Suprapubic skin (tissue), 4 donors: ENCODE results near the gene SPOCK1. TPM values are rescaled to one million over a fixed set of nuclear protein-coding genes. Genes with fewer than 3 reads are reported as not detected.

Source experiments
- DNase-seq, 2 donors: peaks; one replicate each; pipeline ENCODE4 v3.0.0-alpha.2; 2019; ENCODE audit warnings: low spot score in 2 of 2
- H3K27ac ChIP-seq: fragments of 200-600 bp; sonication (generic); one replicate; pipeline ENCODE4 v1.5.1; 2019
- H3K27me3 ChIP-seq: fragments of 200-600 bp; sonication (generic); one replicate; pipeline ENCODE4 v1.5.1; 2019
- H3K36me3 ChIP-seq: fragments of 200-600 bp; sonication (generic); one replicate; pipeline ENCODE4 v1.5.1; 2019
- H3K4me1 ChIP-seq: fragments of 200-600 bp; sonication (generic); one replicate; pipeline ENCODE4 v1.5.1; 2019
- H3K4me3 ChIP-seq: fragments of 200-600 bp; sonication (generic); one replicate; pipeline ENCODE4 v1.5.1; 2019; ENCODE audit warnings: mild to moderate bottlenecking
- H3K9me3 ChIP-seq: fragments of 200-600 bp; sonication (generic); one replicate; pipeline ENCODE4 v1.5.1; 2019
- EP300 ChIP-seq: sonication (generic); formaldehyde crosslinking; IDR thresholded peaks from one replicate; pipeline ENCODE4 v1.6.1; 2017; ENCODE audit warnings: antibody characterized with exemption
- POLR2A ChIP-seq, 2 donors: fragments of 450-650 bp; IDR thresholded peaks; one replicate each; pipeline ENCODE4 v1.6.1; 2017; ENCODE audit warnings: antibody characterized with exemption in 2 of 2, mild to moderate bottlenecking in 2 of 2, moderate library complexity in 2 of 2
- POLR2AphosphoS5 ChIP-seq, 3 donors: sonication (generic); formaldehyde crosslinking; IDR thresholded peaks; one replicate each; pipeline ENCODE4 v1.6.1; 2017; ENCODE audit warnings: antibody characterized with exemption in 3 of 3
- WGBS: methylation state at CpG from one replicate; pipeline ENCODE4 v1.1.5; 2018; 5-methylcytosine and 5-hydroxymethylcytosine counted together
- total RNA-seq, 4 donors: library from RNA; depleted of rRNA; stranded (reverse); fragments of >200 nt; gene quantifications; one replicate each; pipeline ENCODE4 v1.1.0, GENCODE V29; 2016
- TF ChIP-seq, protein P1 (sequence below), 2 donors: fragments of 200-600 bp in 1 of 2; fragments of 450-650 bp in 1 of 2; sonication (generic) in 1 of 2; IDR thresholded peaks; one replicate each; pipeline ENCODE4 v1.5.1; 2016 to 2019; ENCODE audit warnings: antibody characterized with exemption in 2 of 2, mild to moderate bottlenecking in 1 of 2, moderate library complexity in 1 of 2

SPOCK1 gene
- total RNA-seq, 4 donors from 2014 or later: 3.9 to 11.6 (median 5.4) TPM

DNA sequence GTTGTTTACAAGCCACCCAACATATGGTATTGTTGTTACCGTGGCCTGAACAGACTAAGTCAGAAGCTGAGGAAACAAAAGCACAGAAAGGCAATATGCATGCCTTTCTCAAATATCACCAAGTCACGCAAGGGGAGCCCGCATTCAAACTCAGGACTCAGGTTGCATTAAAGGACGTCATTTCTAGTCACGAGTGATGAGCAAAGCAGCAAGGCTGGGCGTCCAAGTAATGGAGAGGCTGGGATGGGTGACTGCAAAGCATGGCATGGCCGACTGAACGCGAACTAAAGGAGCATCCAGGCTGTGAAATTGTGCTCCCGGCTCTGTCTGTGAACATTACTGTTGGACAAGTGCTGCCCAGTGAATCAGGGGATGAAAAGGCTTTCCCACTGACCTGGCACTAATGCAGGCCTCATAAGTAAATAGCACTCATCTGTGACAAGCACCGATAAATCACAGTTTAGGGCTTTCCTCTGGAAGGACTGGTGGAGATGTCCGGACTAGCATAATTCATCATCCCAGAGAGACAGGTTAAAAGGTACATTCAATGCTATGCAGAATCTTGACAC, 202.8 kb downstream of the SPOCK1 start:
- DNase-seq: no peak
- Histone ChIP-seq H3K27ac (no peak overlapping the region), H3K36me3 (no peaks in the 10 kb centered on the region), H3K4me1 (peaks cover 3% of the 10 kb centered on the region), H3K4me3 (no peak overlapping the region), H3K27me3 (peaks cover 3% of the 10 kb centered on the region), H3K9me3 (no peaks in the 10 kb centered on the region)
- TF ChIP-seq POLR2A (IDR thresholded peaks at IDR 0.05): no peak
- TF ChIP-seq, protein P1, sequence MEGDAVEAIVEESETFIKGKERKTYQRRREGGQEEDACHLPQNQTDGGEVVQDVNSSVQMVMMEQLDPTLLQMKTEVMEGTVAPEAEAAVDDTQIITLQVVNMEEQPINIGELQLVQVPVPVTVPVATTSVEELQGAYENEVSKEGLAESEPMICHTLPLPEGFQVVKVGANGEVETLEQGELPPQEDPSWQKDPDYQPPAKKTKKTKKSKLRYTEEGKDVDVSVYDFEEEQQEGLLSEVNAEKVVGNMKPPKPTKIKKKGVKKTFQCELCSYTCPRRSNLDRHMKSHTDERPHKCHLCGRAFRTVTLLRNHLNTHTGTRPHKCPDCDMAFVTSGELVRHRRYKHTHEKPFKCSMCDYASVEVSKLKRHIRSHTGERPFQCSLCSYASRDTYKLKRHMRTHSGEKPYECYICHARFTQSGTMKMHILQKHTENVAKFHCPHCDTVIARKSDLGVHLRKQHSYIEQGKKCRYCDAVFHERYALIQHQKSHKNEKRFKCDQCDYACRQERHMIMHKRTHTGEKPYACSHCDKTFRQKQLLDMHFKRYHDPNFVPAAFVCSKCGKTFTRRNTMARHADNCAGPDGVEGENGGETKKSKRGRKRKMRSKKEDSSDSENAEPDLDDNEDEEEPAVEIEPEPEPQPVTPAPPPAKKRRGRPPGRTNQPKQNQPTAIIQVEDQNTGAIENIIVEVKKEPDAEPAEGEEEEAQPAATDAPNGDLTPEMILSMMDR (IDR thresholded peaks at IDR 0.05): no peak
- TF ChIP-seq POLR2AphosphoS5 (IDR thresholded peaks at IDR 0.05): no peak
- TF ChIP-seq EP300: no peak
- WGBS: 76% methylated on average over 12 of the region's 12 CpGs

DNA sequence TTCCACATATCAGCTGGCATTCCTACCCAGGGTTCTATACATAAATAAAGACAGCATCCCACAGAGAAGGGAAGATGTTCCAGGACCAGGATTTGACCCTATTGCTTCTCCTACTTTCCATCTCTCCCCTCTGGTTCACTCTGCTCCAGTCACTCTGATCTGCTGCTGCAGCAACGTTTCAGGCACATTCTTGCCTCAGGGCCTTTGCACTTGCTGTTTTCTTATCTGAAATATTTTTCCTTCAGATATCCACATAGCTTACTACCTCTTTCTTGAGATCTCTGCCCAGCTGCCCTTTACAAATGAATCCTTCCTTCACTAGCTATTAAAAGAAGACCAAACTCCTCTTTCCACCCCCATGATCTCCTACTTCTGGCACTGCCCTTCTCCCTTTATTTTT, 204.5 kb downstream of the SPOCK1 start:
- Histone ChIP-seq H3K27ac (no peak overlapping the region), H3K4me3 (no peak overlapping the region), H3K27me3 (peaks cover 3% of the 10 kb centered on the region), H3K4me1 (no peaks in the 10 kb centered on the region), H3K36me3 (no peaks in the 10 kb centered on the region), H3K9me3 (no peaks in the 10 kb centered on the region)
- DNase-seq: no peak
- TF ChIP-seq, protein P1 (IDR thresholded peaks at IDR 0.05): no peak
- TF ChIP-seq POLR2AphosphoS5 (IDR thresholded peaks at IDR 0.05) (no peak), EP300 (no peak), POLR2A (IDR thresholded peaks at IDR 0.05) (no peak)
- 45% methylated on average over 1 of the region's 1 CpG for WGBS

DNA sequence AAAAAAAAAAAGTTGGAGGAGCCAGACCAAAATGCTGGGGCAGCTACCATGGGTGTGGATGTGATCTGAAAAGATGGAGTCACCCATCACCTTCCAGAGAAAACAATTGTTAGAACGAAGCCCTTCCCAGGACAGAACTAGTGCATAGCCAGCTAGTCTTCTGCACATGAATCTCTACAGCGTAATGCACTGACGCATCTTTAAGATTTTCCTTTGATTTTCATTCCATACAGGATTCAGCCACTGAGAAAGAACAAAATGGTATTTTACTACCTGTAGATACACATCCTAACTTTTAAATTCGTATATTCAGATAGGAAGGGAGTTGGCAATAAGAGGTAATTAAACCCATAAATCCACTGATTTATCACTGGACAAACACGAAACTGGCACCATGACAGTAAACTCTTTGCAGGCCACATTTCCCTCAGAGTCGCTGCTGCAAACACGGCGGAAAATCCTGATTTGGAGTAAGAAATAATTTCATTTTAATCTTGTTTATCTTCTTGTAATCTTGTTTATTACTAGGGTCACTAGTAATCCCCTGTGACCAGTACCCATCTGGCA, 206.6 kb downstream of the SPOCK1 start:
- 58% methylated on average over 8 of the region's 8 CpGs for WGBS
- no peak overlapping the region for H3K4me3 ChIP-seq
- H3K27ac ChIP-seq: no peak overlapping the region
- no peaks in the 10 kb centered on the region for H3K9me3 ChIP-seq
- no peaks in the 10 kb centered on the region for H3K36me3 ChIP-seq
- no peak for TF ChIP-seq EP300
- TF ChIP-seq, protein P1 (IDR thresholded peaks at IDR 0.05): no peak
- TF ChIP-seq POLR2A (IDR thresholded peaks at IDR 0.05): no peak
- TF ChIP-seq POLR2AphosphoS5 (IDR thresholded peaks at IDR 0.05): no peak
- no peaks in the 10 kb centered on the region for H3K4me1 ChIP-seq
- no peak for DNase-seq
- H3K27me3 ChIP-seq: peaks cover 4% of the 10 kb centered on the region

DNA sequence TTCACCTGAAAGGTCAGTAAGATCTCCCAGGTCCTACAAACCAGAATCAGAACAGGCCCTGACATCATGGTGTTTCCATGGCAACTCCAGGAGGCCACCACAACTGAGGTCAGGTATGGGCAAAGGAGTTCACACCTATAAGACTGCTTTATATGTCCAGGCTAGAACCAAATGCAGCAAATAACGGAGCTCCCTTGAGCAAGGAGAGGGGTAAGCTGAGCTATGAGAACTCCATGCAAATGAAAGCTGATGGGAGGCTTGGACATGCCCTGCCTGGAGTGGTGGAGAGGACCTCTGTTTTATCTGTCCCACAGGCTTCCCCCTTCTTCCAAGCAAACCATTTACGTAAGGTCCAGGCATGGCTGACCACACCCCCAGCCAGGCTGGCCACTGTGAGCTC, 207.7 kb downstream of the SPOCK1 start:
- no peak overlapping the region for H3K27ac ChIP-seq
- no peaks in the 10 kb centered on the region for H3K4me1 ChIP-seq
- no peak overlapping the region for H3K4me3 ChIP-seq
- 57% methylated on average over 1 of the region's 2 CpGs for WGBS
- no peaks in the 10 kb centered on the region for H3K36me3 ChIP-seq
- DNase-seq: no peak
- no peaks in the 10 kb centered on the region for H3K9me3 ChIP-seq
- TF ChIP-seq, protein P1 (IDR thresholded peaks at IDR 0.05): no peak
- TF ChIP-seq POLR2AphosphoS5 (IDR thresholded peaks at IDR 0.05) (no peak), POLR2A (IDR thresholded peaks at IDR 0.05) (no peak), EP300 (no peak)
- peaks cover 6% of the 10 kb centered on the region for H3K27me3 ChIP-seq

DNA sequence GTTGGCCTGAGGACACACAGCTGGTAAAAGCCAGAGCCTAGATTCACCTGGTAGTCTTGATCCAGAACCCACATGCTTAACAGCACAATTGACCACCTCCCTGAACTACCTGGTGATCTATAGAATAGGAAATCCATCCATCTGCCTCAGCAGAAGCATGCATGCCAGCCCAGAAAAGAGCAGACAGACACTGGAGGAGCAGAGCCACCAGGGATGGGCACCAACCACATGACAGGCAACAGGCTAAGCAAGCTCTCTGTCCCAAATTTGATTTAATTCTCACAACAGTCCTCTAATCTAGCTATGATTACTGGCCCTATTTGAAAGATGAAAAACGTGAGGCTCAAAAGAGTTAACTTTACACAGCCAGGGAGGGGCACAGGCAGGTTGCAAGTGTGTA, 208.1 kb downstream of the SPOCK1 start:
- H3K9me3 ChIP-seq: no peaks in the 10 kb centered on the region
- DNase-seq: no peak
- TF ChIP-seq EP300: no peak
- TF ChIP-seq, protein P1 (IDR thresholded peaks at IDR 0.05): no peak
- TF ChIP-seq POLR2A (IDR thresholded peaks at IDR 0.05): no peak
- TF ChIP-seq POLR2AphosphoS5 (IDR thresholded peaks at IDR 0.05): no peak
- WGBS: 55% methylated on average over 1 of the region's 1 CpG
- no peaks in the 10 kb centered on the region for H3K36me3 ChIP-seq
- H3K4me3 ChIP-seq: no peak overlapping the region
- peaks cover 3% of the 10 kb centered on the region for H3K27me3 ChIP-seq
- no peaks in the 10 kb centered on the region for H3K4me1 ChIP-seq
- no peak overlapping the region for H3K27ac ChIP-seq
